ENCODE results near the gene FAM110A. TPM values are rescaled to one million over a fixed set of nuclear protein-coding genes. Genes with fewer than 3 reads are reported as not detected.

FAM110A gene
- total and polyA plus RNA-seq, 9 of the 15 experiments (the other 6 are each of a cell fraction or from before 2014, with no cell fraction given): 0.73 to 15.5 (median 3.6) TPM

GRCh38 chr20:831251-831650 is 2.3 kb upstream of the FAM110A start:
- POLR2A ChIA-PET: no interaction called here
- DNase-seq (ENCODE audit: extremely low read depth in 1 of 4, low spot score in 3 of 4): no peak
- no TSS peak for BruUV-seq (replicated peaks)
- H3K9ac ChIP-seq (ENCODE audit: insufficient read depth in 1 of 2, low read depth in 2 of 2, low read length in 2 of 2): no peak overlapping the region
- H3K27me3 ChIP-seq (ENCODE audit: control insufficient read depth in 2 of 2, insufficient read depth in 2 of 2, low read length in 2 of 2): no peaks in the 10 kb centered on the region
- CTCF ChIA-PET (ENCODE audit: low intra/inter-chr PET ratio): no interaction called here
- no peak overlapping the region for H2AFZ ChIP-seq (ENCODE audit: low read depth, low read length)
- H3K4me1 ChIP-seq (replicated peaks in 1 of 2; ENCODE audit: control insufficient read depth in 2 of 2, insufficient read depth in 2 of 2, low read length in 2 of 2): peaks cover 30 to 34% of the 10 kb centered on the region in 2 experiments
- no peak for FAIRE-seq
- H3K9me1 ChIP-seq (ENCODE audit: control insufficient read depth, insufficient read depth, low read length): no peaks in the 10 kb centered on the region
- 91% methylated on average over 1 of the region's 3 CpGs for WGBS (ENCODE audit: insufficient coverage, low coverage, missing lambda C conversion rate)
- H3K4me2 ChIP-seq (ENCODE audit: insufficient read depth, low read length): no peak overlapping the region
- no peaks in the 10 kb centered on the region for H4K20me1 ChIP-seq (replicated peaks; ENCODE audit: control insufficient read depth, insufficient read depth, low read length)
- intact Hi-C loops (cut with micrococcal nuclease) (no loop called here), in situ Hi-C loops (cut with MboI) (no loop called here)
- no peaks in the 10 kb centered on the region for H3K36me3 ChIP-seq (ENCODE audit: control insufficient read depth, insufficient read depth, low read length)
- no peak for ATAC-seq
- TF ChIP-seq ZNF398 (CRISPR knock-in tag; IDR thresholded peaks at IDR 0.05) (no peak), ADNP (tag; IDR thresholded peaks at IDR 0.05) (0 out of 2 replicates have a peak, but pooled peaks have one; percentile 46), BCOR (IDR thresholded peaks at IDR 0.05) (peak; percentile 74; the same call in 1 of the 2 replicates), PCBP1 (IDR thresholded peaks at IDR 0.05; ENCODE audit: low read depth, low read length, poor library complexity, severe bottlenecking) (no peak), RBM25 (IDR thresholded peaks at IDR 0.05; ENCODE audit: low read depth, low read length, severe bottlenecking) (peak; percentile 72), KDM1A (IDR thresholded peaks at IDR 0.05) (peak; percentile 36 to 62; a peak in 2 of 4 replicates)
- peaks cover 4% of the 10 kb centered on the region; the same call in 1 of the 2 replicates for H3K9me3 ChIP-seq (replicated peaks; ENCODE audit: control insufficient read depth, insufficient read depth, low read depth, low read length)
- H3K4me3 ChIP-seq: no peak overlapping the region
- no peak overlapping the region for H3K27ac ChIP-seq (ENCODE audit: extremely low read depth, low read depth, low read length)
- peaks cover 26% of the 10 kb centered on the region for H3K79me2 ChIP-seq (ENCODE audit: control insufficient read depth, insufficient read depth, low read length)
